ENCODE results near the gene HSPA5.
A peak's percentile ranks its signal among the peaks of the same experiment; 100 is the strongest.
"Not testable (repeated sequence)": the region's sequence is repeated elsewhere in the genome, so short reads cannot be mapped to it uniquely, and the experiment has no call there.

The HSPA5 gene

GRCh38 chr9:125234099-125234498, 7.0 kb downstream of the HSPA5 start:
- H4K8ac ChIP-seq (ENCODE audit: low read length); H3K14ac ChIP-seq (ENCODE audit: low read length in 2 of 2); H3K4me1 ChIP-seq (ENCODE audit: control insufficient read depth, insufficient read depth, low read depth, low read length); H3K4ac ChIP-seq (ENCODE audit: low read depth in 1 of 2, low read length in 2 of 2); H2AFZ ChIP-seq (ENCODE audit: low read depth, low read length); H2BK5ac ChIP-seq (ENCODE audit: low read depth, low read length, poor library complexity, severe bottlenecking); H3K23ac ChIP-seq (ENCODE audit: low read length in 2 of 2); H3K4me3 ChIP-seq (ENCODE audit: insufficient read depth in 1 of 2, low read depth in 1 of 2, low read length in 2 of 2); H3K27me3 ChIP-seq (ENCODE audit: control insufficient read depth in 1 of 2, insufficient read depth in 1 of 2, low read length in 2 of 2); H2BK120ac ChIP-seq (ENCODE audit: low read depth, low read length); DNase-seq; H4K91ac ChIP-seq (ENCODE audit: low read length); H3K9me3 ChIP-seq (ENCODE audit: control insufficient read depth, low read length); H2BK12ac ChIP-seq (ENCODE audit: low read length in 2 of 2); H2AK5ac ChIP-seq (ENCODE audit: low read length, severe bottlenecking); H3K79me1 ChIP-seq (replicated peaks; ENCODE audit: low read length, poor library complexity, severe bottlenecking); H2BK15ac ChIP-seq (ENCODE audit: low read depth, poor library complexity, severe bottlenecking): not testable (repeated sequence)
- 77% methylated on average over 4 of the region's 8 CpGs for WGBS
- H3K36me3 ChIP-seq (ENCODE audit: control insufficient read depth in 1 of 2, insufficient read depth in 2 of 2, low read depth in 1 of 2, low read length in 2 of 2): peaks cover 35 to 78% of the 10 kb centered on the region in 2 experiments
- peak overlapping the region; percentile 68 for H3K9ac ChIP-seq (ENCODE audit: low read length)
- peak overlapping the region in 1 of 2 experiments; percentile 40 for H3K18ac ChIP-seq (ENCODE audit: low read depth in 1 of 2, low read length in 2 of 2)
- H3K27ac ChIP-seq (ENCODE audit: low read length, poor library complexity, severe bottlenecking): peak overlapping the region; percentile 61
- H3K4me2 ChIP-seq (ENCODE audit: low read length, poor library complexity, severe bottlenecking): peak overlapping the region; percentile 9

GRCh38 chr9:125233678-125234077, 7.5 kb downstream of the HSPA5 start:
- Histone ChIP-seq H3K4me3 (ENCODE audit: insufficient read depth in 1 of 2, low read depth in 1 of 2, low read length in 2 of 2) (no peak overlapping the region), H2AK5ac (ENCODE audit: low read length, severe bottlenecking) (no peak overlapping the region)

GRCh38 chr9:125227761-125228160, 13.4 kb downstream of the HSPA5 start:
- DNase-seq: no peak
- no peak overlapping the region for H2AFZ ChIP-seq (ENCODE audit: low read depth, low read length)
- H3K79me1 ChIP-seq (replicated peaks; ENCODE audit: low read length, poor library complexity, severe bottlenecking): peaks cover 2% of the 10 kb centered on the region
- H2BK15ac ChIP-seq (ENCODE audit: low read depth, poor library complexity, severe bottlenecking): no peak overlapping the region
- H3K36me3 ChIP-seq (ENCODE audit: control insufficient read depth in 1 of 2, insufficient read depth in 2 of 2, low read depth in 1 of 2, low read length in 2 of 2): peaks cover 37 to 53% of the 10 kb centered on the region in 2 experiments
- 100% methylated on average over 3 of the region's 6 CpGs for WGBS
- H3K23ac ChIP-seq (ENCODE audit: low read length in 2 of 2): no peak overlapping the region
- H3K27ac ChIP-seq (ENCODE audit: low read length, poor library complexity, severe bottlenecking): no peak overlapping the region
- H2AK5ac ChIP-seq (ENCODE audit: low read length, severe bottlenecking): no peak overlapping the region
- H2BK12ac ChIP-seq (ENCODE audit: low read length in 2 of 2): no peak overlapping the region
- H3K18ac ChIP-seq (ENCODE audit: low read depth in 1 of 2, low read length in 2 of 2): no peak overlapping the region
- no peak overlapping the region for H2BK120ac ChIP-seq (ENCODE audit: low read depth, low read length)
- no peak overlapping the region for H4K91ac ChIP-seq (ENCODE audit: low read length)
- H3K9ac ChIP-seq (ENCODE audit: low read length): no peak overlapping the region
- no peaks in the 10 kb centered on the region for H3K4me1 ChIP-seq (ENCODE audit: control insufficient read depth, insufficient read depth, low read depth, low read length)
- no peak overlapping the region for H3K4ac ChIP-seq (ENCODE audit: low read depth in 1 of 2, low read length in 2 of 2)
- H2BK5ac ChIP-seq (ENCODE audit: low read depth, low read length, poor library complexity, severe bottlenecking): no peak overlapping the region
- H3K14ac ChIP-seq (ENCODE audit: low read length in 2 of 2): no peak overlapping the region
- H3K27me3 ChIP-seq (ENCODE audit: control insufficient read depth in 1 of 2, insufficient read depth in 1 of 2, low read length in 2 of 2): no peaks in the 10 kb centered on the region
- no peak overlapping the region for H3K4me3 ChIP-seq (ENCODE audit: insufficient read depth in 1 of 2, low read depth in 1 of 2, low read length in 2 of 2)
- H3K9me3 ChIP-seq (ENCODE audit: control insufficient read depth, low read length): no peaks in the 10 kb centered on the region
- no peak overlapping the region for H3K4me2 ChIP-seq (ENCODE audit: low read length, poor library complexity, severe bottlenecking)
- H4K8ac ChIP-seq (ENCODE audit: low read length): no peak overlapping the region

More at GRCh38 chr9:125233678-125234077, 7.5 kb downstream of the HSPA5 start:
- H3K4me1 ChIP-seq (ENCODE audit: control insufficient read depth, insufficient read depth, low read depth, low read length): peaks cover 9% of the 10 kb centered on the region
- peak overlapping the region in 1 of 2 experiments; percentile 34 for H3K18ac ChIP-seq (ENCODE audit: low read depth in 1 of 2, low read length in 2 of 2)
- H2AFZ ChIP-seq (ENCODE audit: low read depth, low read length): no peak overlapping the region
- H2BK5ac ChIP-seq (ENCODE audit: low read depth, low read length, poor library complexity, severe bottlenecking): no peak overlapping the region
- peaks cover 31 to 75% of the 10 kb centered on the region in 2 experiments for H3K36me3 ChIP-seq (ENCODE audit: control insufficient read depth in 1 of 2, insufficient read depth in 2 of 2, low read depth in 1 of 2, low read length in 2 of 2)
- no peak overlapping the region for H2BK15ac ChIP-seq (ENCODE audit: low read depth, poor library complexity, severe bottlenecking)
- H3K79me1 ChIP-seq (replicated peaks; ENCODE audit: low read length, poor library complexity, severe bottlenecking): peaks cover 2% of the 10 kb centered on the region
- no peaks in the 10 kb centered on the region for H3K9me3 ChIP-seq (ENCODE audit: control insufficient read depth, low read length)
- DNase-seq: peak; percentile 99
- H3K27me3 ChIP-seq (ENCODE audit: control insufficient read depth in 1 of 2, insufficient read depth in 1 of 2, low read length in 2 of 2): no peaks in the 10 kb centered on the region
- H3K27ac ChIP-seq (ENCODE audit: low read length, poor library complexity, severe bottlenecking): no peak overlapping the region
- H3K14ac ChIP-seq (ENCODE audit: low read length in 2 of 2): no peak overlapping the region
- no peak overlapping the region for H3K4ac ChIP-seq (ENCODE audit: low read depth in 1 of 2, low read length in 2 of 2)
- no peak overlapping the region for H3K4me2 ChIP-seq (ENCODE audit: low read length, poor library complexity, severe bottlenecking)
- peak overlapping the region; percentile 68 for H3K9ac ChIP-seq (ENCODE audit: low read length)
- no peak overlapping the region for H2BK120ac ChIP-seq (ENCODE audit: low read depth, low read length)
- WGBS: 15% methylated on average over 2 of the region's 3 CpGs
- H4K8ac ChIP-seq (ENCODE audit: low read length): no peak overlapping the region
- H2BK12ac ChIP-seq (ENCODE audit: low read length in 2 of 2): no peak overlapping the region
- no peak overlapping the region for H3K23ac ChIP-seq (ENCODE audit: low read length in 2 of 2)
- no peak overlapping the region for H4K91ac ChIP-seq (ENCODE audit: low read length)

GRCh38 chr9:125224858-125225257, 16.3 kb downstream of the HSPA5 start:
- DNase-seq; H2AFZ ChIP-seq (ENCODE audit: low read depth, low read length); H2BK12ac ChIP-seq (ENCODE audit: low read length in 2 of 2); H2BK15ac ChIP-seq (ENCODE audit: low read depth, poor library complexity, severe bottlenecking); H4K8ac ChIP-seq (ENCODE audit: low read length); H2BK5ac ChIP-seq (ENCODE audit: low read depth, low read length, poor library complexity, severe bottlenecking); H3K27me3 ChIP-seq (ENCODE audit: control insufficient read depth in 1 of 2, insufficient read depth in 1 of 2, low read length in 2 of 2); H3K18ac ChIP-seq (ENCODE audit: low read depth in 1 of 2, low read length in 2 of 2); H2BK120ac ChIP-seq (ENCODE audit: low read depth, low read length); H3K9ac ChIP-seq (ENCODE audit: low read length); H3K9me3 ChIP-seq (ENCODE audit: control insufficient read depth, low read length); H3K4ac ChIP-seq (ENCODE audit: low read depth in 1 of 2, low read length in 2 of 2); H3K79me1 ChIP-seq (replicated peaks; ENCODE audit: low read length, poor library complexity, severe bottlenecking); H3K14ac ChIP-seq (ENCODE audit: low read length in 2 of 2); H3K4me1 ChIP-seq (ENCODE audit: control insufficient read depth, insufficient read depth, low read depth, low read length); H4K91ac ChIP-seq (ENCODE audit: low read length); H3K23ac ChIP-seq (ENCODE audit: low read length in 2 of 2); H2AK5ac ChIP-seq (ENCODE audit: low read length, severe bottlenecking); H3K4me2 ChIP-seq (ENCODE audit: low read length, poor library complexity, severe bottlenecking); H3K27ac ChIP-seq (ENCODE audit: low read length, poor library complexity, severe bottlenecking); H3K4me3 ChIP-seq (ENCODE audit: insufficient read depth in 1 of 2, low read depth in 1 of 2, low read length in 2 of 2): not testable (repeated sequence)
- peaks cover 33 to 40% of the 10 kb centered on the region in 2 experiments for H3K36me3 ChIP-seq (ENCODE audit: control insufficient read depth in 1 of 2, insufficient read depth in 2 of 2, low read depth in 1 of 2, low read length in 2 of 2)
